DMS114 treated with DMSO at 0.1 percent for 48 hours (cell line): ENCODE data around the gene KCTD18.
A peak's percentile ranks its signal among the peaks of the same experiment; 100 is the strongest.

Source experiments
- DNase-seq: peaks from one replicate; lab custom pipeline; 2025; ENCODE audit not compliant: unreplicated experiment; lab: John Stamatoyannopoulos, UW

KCTD18 gene

DNA sequence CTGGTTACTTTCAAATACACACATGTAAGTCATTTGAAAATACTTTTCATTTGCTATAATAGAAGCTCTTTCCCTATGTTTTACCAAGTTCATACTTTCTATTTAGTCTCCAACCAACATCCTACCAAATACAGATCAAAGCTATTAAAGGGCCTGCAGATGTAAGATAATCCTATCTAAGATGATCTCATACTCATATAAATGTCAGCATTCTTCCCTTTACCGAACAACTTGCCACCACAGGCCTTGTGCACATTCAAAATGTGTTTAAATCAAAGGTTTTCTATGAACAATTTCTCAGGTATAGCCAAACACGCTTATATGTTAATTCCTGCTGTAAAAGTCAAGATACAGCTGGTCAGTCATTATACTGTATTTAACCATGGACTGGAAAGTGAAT is 23.3 kb downstream of the KCTD18 start:
- no peak for DNase-seq

DNA sequence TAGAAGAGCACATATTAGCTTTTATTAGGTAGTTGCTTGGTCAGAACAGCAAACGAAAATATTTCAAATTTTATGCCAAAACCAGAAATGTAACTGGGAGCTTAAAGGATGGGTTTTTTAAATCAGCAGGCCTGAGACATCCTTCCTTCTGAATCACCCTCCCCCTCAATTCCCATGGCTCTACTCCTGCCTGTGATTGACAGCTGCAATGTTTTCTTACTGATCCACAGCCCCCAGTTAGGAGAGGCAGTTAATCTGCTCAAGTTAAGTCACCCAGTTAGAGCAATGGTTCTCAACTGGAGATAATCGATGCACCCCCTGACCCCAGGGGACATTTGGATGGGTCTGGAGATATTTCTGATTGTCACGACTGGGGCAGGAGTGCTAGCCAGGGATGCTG is 24.9 kb downstream of the KCTD18 start:
- DNase-seq = no peak

DNA sequence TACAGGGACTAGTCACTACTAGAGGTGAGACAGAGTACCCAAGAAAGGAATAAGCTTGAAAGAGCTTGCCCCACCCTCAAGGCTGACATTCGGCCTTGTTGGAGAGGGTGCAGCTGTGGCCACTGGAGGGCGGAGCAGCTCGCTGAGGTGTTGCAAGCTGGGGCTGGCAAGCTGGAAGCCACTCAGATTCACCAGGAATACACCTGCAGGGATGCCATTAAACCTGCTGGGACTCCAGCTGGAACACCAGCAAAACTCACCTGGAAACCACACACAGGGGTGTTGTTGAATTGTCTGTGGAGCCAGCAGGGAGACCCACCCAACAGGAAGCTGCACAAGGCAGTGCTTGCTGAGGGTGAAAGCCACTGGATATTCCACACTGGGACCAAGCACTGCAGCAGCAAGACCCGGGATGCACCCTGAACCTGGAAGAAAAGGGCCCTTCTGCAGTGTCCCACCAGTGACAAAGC is 26.1 kb downstream of the KCTD18 start:
- peak; percentile 3 for DNase-seq

DNA sequence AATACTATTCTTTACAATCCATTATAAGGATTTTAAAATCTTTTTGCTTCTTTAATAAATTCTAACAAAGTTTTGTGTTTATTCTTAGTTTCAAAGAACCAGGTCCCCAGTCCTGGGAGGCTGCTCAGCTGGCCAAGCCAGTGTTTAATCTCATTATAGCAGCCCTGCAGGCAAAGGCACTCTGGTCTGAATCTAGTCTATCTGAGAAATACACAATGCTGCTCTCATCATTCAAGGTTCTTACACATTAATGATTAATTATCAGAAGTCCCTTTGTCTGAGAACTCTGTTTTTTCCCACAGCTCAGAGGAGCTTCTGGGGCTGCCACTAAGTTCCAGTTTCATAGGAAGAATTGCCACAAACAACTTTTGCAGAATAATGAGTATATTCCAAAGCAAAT is 27.7 kb downstream of the KCTD18 start:
- DNase-seq = no peak

DNA sequence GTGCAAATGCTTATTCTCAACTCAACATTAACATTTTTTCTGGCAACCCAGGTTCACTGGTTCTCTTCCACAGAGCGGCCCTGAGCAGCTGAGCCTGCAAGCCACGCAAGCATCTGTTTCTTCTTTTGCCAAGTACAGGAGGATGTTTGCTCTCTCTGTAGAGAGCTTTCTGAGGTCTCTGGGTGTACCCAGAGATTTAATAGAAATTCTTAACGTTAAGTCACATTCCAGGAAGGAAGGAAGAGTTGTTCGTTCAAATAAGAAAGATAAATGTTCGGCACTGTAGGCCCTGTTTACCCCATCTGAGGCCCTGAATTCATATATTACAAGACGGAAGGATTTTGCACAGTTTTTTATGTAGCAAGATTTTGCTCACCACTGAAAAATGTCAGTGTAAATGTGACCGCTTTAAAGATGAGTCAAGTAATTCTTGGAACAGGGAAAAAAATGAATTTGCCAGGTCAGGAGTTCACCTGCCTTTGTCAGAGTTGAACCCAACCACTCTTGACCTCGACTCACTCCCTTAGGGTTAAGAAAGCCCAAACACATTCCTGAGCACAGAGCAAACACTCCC is 30.1 kb downstream of the KCTD18 start:
- no peak for DNase-seq

DNA sequence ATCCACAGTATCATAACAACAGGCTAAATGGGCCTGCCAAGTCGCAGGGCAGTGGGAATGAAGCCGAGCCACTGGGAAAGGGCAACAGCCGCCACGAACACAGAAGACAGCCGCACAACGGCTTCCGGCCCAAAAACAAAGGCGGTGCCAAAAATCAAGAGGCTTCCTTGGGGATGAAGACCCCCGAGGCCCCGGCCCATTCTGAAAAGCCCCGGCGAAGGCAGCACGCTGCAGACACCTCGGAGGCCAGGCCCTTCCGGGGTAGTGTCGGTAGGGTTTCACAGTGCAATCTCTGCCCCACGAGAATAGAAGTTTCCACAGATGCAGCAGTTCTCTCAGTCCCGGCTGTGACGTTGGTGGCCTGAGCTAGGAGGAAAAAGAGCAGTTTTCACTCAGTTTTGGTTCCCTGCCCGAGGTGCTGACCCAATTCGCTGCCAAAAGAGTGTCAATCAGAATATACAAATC is 32.2 kb downstream of the KCTD18 start:
- DNase-seq = no peak

DNA sequence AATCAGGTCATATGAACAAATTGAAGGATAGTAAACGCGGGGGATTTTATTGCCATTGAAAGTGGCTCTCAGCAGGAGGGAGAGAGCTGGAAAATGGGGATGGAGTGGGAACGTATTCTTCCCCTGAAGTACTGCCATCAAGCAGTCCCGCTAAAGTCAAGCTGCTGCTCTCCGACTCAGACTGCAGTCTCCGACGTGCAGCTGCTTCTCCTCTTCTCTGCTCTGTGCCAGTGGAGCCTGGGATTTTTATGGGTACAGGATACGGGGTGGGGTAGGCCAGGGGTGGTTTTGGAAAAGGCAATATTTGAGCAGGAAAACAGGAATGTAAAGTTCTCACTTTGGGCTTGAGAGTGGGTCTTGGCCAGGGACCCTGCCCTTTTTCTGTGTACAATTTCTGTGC is 33.0 kb downstream of the KCTD18 start:
- DNase-seq = no peak

DNA sequence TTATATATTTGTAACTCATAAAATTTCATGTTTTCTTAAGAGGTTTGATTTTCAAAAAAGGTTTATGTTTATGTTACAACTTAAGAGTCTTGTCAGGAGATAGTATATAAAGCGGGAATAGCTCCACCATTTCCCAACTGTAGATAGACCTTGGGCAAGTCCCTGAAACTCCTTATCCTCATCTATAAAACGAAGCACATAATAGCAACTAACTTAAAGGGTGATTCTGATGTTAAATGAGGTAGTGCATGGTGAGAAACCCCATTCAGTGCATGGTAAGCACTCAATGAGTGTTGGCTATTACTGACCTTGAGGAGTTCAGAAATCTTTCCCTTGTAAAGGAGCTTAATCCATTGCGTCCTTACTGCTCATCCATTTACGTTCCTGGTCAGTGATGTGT is 34.1 kb downstream of the KCTD18 start:
- DNase-seq = no peak

DNA sequence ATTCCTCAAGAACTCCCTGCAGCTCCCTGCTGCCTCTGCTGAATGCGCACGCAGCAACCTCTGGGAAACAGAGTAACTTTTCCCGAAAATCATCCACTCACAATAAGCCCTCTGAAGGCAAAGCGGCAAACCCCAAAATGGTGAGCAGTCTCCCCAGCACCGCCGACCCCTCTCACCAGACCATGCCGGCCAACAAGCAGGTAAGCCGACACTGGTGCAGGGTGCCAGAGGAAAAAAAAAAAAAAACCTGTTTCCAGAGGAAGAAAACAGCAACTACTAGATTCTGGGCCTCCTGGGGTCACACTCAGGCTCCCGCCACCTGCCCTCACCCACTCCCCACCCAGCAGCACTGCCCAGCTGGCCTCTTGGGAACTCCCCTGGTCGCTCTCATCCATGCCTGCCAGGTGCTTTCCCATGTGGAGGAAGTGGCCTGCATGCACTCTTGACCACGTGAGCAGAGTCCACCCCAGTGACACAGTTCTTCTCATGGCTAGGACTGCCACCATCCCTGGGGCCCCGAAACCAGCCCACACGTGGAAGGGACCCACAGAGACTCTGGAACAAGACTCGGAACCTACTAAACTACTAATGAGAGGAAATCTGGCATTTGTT is 36.9 kb downstream of the KCTD18 start:
- DNase-seq = no peak

DNA sequence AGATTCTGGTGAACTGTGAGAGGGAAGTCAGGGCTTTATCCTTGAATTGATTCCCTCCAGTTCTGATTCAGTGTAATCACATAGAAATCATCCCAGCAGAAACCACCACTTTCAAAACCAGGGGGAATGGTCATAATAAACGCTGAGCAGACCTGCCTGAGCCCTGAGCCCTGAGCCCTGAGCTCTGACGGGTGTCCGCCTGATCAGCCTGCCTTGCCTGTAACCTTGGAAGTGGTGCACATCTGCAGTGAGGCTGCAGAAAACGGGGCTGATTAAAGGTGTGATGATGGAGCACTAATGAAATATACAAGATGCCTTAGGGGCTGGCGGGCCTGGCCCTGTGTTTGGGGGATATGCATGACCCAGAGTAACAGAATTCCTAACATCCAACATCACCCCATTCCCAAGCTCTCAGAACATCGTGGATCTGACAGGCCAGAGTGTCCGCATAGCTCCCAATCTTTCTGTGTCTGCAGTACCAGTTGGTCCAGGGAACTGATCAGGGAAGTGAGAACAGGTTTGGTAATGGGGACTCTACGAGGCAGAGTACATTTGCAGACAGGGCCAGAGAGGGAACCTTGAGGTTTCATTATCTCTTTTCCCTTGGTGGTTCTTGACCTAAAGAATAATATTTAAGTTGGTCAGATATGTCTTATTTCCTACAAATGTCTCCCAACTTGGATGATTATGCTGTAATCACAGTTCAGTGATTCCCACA is 37.8 kb downstream of the KCTD18 start:
- no peak for DNase-seq

DNA sequence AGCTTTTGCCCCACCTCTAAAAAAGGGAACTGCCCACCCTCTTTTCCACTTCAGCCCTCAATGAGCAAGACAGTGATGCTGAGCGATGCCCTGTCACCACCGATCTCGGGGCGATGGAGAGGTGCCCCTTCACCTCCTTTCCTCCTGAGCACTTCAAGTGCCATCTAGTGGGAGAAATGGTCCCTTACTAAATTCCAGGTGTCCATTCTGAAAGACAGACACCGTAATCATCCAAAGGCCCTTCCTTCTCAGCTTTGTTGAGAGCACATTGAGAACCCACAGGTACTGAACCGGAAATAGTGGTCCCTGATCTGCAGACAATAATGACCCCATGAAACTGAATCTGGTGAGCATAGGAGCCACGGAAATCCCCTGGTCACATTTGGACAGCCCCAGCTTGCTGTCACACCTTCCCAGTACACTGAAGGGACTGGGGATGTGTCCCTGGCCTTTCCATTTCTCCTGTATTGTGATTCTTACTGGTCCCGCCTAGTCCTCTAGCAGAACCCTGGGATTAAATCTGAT is 38.5 kb downstream of the KCTD18 start:
- DNase-seq = no peak

DNA sequence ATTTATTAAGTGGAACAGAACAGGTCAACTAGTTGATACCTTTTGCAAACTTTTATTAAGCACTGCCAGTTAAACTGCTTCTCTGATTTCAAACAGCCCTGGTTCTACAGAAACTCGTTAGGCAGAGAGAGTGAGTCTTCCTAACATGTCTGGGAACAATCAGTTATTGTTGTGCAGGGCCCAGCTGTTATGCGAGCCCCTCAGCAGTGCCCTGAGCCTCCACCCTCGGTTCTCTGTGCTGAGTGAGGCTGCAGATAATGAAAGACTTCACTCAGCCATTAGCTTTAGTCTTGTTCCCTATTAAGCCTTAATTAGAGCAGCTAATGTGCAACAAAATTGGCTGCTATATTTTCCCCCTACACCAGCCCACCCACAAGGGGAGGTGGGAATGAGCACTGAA is 39.6 kb downstream of the KCTD18 start:
- DNase-seq = no peak

DNA sequence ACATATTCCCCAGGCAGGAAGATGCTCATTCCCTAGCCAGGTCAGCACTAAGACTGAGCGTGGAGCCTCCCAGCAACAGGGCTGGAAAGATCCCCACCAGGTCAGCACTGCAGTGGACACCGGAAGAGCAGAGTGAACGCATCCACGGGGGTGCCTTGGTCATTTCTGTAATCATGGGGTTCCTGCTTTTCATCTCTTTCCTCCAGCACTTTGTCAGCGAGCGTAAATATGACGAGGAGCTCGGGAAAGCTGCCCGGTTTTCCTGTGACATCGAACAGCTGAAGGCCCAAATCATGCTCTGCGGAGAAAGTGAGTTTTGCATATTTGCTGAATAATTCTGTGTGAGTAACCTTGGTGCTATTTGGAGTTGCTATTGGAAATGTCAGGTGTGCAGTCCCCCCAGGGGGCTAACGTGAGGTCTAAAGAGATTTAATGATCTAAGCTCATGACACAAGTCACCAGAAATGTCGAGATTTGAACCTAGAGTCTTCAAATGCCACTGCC is 40.1 kb downstream of the KCTD18 start:
- DNase-seq = no peak

DNA sequence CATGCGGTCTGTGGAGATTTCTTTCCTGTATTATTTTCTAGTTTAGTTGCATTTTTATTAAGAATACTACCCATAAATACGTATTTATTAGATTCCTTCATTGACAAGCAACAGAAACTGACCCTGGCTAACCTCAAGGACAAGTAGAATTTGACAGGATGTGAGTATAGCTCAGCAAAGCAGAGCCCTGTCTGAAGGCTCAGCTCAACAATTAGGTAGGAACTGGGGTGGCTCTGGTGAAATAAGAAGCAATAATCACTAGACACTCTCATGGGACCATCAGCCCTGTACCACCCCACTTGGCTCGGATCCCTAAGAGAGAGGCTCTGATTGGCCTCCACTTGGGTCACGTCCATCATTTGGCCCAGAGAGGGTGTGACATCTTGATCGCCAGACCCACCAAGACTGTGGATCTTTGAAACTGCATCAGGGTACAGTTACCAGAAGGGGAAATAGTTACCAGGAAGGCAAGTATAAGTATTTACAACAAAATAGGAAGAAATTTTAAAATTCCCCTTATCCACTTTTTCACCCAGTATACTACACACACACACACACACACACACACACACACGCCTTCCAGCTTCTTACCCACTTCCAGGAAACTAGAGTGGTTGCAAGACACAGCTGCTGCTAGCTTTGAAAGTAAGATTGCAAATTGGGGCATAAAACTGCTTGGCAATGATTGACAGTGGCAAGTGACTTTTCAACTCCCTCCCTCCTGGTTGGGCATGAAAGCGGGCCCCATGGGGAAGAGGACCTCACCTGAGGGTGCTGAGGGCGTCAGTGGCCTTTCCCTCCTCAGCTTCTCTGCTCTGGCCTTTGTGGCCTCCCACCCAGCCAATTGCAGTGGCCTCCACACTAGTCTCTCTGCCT is 41.8 kb downstream of the KCTD18 start:
- DNase-seq = no peak

DNA sequence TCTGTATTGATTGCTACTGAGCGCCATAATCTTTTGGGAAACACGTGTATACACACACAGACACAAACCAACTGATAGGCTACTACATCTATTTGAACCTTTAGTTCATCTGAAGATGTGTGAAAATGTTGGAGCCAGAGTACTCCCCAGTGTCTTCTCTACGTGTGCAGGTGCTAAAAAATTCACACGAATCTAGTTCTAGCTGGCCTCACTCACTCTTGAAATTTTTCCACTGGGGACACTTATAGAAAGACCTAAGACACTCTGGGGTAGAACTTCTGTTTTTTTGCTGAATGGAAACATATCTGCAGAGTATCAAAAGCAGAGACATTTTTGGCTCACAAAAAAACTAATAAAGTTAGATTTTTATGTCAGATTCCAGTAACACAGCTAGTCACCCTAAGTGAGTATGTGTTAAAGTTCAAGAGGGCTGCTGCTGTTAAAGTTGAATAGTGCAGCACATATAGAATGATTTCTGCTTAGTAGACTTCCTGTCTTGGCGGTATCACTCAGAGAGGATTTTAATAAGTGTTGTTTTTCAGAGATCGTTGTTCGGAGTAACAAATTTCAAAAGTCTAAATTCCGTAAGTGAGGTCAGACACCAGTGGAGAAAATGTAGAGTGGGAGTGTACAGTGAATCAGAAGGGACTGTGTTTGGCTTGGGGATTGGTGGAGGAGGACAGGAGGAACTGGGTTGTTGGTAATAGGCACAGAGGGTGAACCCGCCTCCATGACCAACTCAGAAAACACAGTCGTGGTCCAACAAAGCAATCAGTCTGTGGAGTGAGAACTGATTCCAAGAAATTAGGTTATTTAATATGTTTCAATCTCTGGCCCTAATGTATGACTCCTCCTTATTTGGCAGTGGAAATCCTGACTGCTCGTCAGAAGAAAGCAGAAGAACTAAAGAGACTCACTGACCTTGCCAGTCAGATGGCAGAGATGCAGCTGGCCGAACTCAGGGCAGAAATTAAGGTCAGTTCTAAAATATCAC is 43.1 kb downstream of the KCTD18 start:
- no peak for DNase-seq

DNA sequence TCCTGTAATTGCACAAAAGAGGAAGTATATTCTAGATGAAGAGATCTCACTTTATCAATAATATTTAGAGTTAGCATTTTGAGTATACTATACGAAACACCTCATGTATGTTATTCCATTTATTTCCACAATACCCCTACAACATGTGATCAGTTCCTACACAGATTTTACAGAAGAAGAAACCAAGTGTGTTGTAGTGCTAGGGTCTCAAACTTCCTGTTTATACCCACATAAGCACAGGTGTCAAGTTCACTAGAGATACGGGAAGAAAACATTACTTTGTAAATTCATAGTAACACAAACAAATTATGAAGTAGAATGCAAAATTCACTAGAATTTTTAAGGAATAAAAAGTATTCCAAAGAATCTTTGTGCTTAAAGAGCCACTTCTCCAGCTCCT is 46.4 kb downstream of the KCTD18 start:
- DNase-seq = no peak

DNA sequence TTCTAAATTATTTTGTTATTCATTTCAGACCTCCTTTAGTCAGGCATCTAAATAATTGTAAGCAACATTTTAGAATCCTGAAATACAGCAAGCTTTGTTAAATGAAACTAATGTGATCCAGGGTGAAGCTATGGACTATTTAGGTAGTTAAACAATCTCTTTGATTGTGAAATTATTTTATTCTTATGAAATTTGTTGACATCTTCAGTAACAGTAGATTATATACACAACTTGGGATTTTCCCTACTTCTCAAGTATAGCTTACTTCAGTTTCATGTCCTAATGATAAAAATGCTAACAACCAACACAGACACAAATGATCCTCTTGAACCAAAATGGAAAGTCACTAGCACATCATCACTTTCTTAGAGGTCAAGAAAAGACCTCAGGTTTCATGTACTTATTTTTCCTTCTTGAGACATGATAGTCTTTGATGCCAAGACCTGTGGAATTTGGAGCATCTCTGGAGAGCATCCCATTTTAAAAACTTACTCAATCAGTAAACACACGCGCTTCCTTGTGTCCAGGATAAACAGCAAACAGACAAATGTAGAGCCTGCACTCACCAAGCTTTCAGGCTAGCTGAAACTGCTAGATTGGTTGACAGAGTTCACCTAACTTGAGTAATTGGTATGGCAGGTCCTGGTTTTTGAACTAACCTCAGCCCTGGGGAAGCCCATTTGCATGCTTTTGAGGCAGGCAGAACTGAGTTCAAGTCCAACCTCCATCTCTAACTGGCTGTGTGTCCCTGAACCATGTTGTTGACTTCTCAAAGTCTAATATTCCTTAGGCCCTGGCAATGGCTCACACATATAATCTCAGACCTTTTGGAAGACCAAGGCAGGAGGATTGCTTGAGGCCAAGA is 47.8 kb downstream of the KCTD18 start:
- DNase-seq = no peak

DNA sequence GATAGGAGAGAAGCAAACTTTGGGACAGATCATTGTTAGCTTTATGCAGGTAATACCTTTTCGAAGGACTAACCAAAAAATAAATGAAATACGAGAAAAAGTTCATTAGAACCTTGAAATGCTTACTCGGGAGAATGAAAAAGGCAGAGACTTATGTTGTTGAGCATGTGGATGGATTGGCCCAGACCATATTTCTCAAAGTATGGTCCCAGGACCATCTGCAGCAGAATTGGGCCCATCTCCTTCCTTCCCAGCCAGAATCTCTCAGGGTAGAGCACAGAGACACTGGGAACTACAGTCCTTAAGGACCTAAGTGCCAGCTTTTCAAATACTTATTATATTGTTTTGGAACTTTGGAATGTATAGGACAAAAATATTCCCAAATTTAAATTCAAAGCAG is 50.8 kb downstream of the KCTD18 start:
- no peak for DNase-seq

DNA sequence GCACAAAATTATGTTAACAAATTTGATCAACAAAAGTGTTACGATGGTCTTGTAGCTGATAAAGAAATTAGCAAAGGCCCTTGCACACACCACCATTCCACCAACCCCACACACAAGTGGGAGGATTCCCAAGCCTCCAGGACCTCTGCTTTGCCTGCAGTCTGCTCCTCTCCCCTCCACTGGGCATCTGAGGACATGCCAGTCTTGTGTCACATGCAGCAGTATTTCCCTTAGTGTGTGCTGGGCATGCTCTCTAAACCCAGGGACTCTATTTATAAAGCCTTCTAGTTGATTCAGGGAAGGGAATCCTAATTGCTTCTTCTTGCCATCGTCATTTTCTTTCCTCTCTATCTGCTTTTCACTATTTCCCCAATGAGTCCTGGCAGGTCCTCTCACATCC is 53.3 kb downstream of the KCTD18 start:
- DNase-seq = no peak
